OCI-LY3 (cell line): ENCODE data around the gene DNAJC13.

Source experiments
- H2AFZ ChIP-seq: fragments of 200-600, 300-600 bp; shearing (Covaris generic); 2 replicates; pipeline ENCODE4 v1.6.0; 2014; ENCODE audit warnings: antibody characterized with exemption, low read depth, low read length
- H3K27ac ChIP-seq: fragments of 200-600, 300-600 bp; sonication (generic); 2 replicates; pipeline ENCODE4 v1.5.1; 2014; ENCODE audit warnings: mild to moderate bottlenecking, low read length, moderate library complexity, mixed read lengths
- H3K27me3 ChIP-seq: fragments of 200-600, 300-600 bp; sonication (generic); 2 replicates; pipeline ENCODE4 v1.6.1; 2014; ENCODE audit warnings: low read depth, low read length, mixed read lengths
- H3K36me3 ChIP-seq: fragments of 200-600, 300-600 bp; sonication (generic); replicated peaks from 2 replicates; pipeline ENCODE3; 2014; ENCODE audit warnings: low read depth, low read length, mixed read lengths
- H3K4me1 ChIP-seq: fragments of 300-600, 200-600 bp; sonication (generic); 2 replicates; pipeline ENCODE4 v1.6.1; 2014; ENCODE audit warnings: low read length, mixed read lengths
- H3K4me2 ChIP-seq: fragments of 200-600, 300-600 bp; sonication (generic); 2 replicates; pipeline ENCODE4 v1.6.1; 2014; ENCODE audit warnings: low read length, mixed read lengths
- H3K4me3 ChIP-seq: fragments of 300-600, 200-600 bp; sonication (generic); 2 replicates; pipeline ENCODE4 v1.5.1; 2014; ENCODE audit warnings: antibody characterized with exemption, mild to moderate bottlenecking, low read length, moderate library complexity
- H3K79me2 ChIP-seq: fragments of 300-600, 200-600 bp; shearing (Covaris generic); 2 replicates; pipeline ENCODE4 v1.6.1; 2014; ENCODE audit warnings: mild to moderate bottlenecking, low read length, mixed read lengths
- H3K9ac ChIP-seq: fragments of 300-600, 200-600 bp; shearing (Covaris generic); 2 replicates; pipeline ENCODE4 v1.6.0; 2014; ENCODE audit warnings: mild to moderate bottlenecking, low read length, moderate library complexity
- H3K9me3 ChIP-seq: fragments of 200-600, 300-600 bp; shearing (Covaris generic); 2 replicates; pipeline ENCODE4 v1.6.1; 2014; ENCODE audit warnings: low read length, mixed read lengths; ENCODE audit not compliant: insufficient read depth
- H4K20me1 ChIP-seq: fragments of 200-600, 300-600 bp; sonication (generic); 2 replicates; pipeline ENCODE4 v1.6.1; 2016; ENCODE audit warnings: low read length, mixed read lengths; ENCODE audit not compliant: insufficient read depth
- CTCF ChIP-seq: fragments of 200-600, 300-600 bp; sonication (generic); IDR thresholded peaks from 2 replicates; pipeline ENCODE4 v1.5.1; 2014; ENCODE audit warnings: antibody characterized with exemption, low read length, low read depth
- EZH2phosphoT487 ChIP-seq: fragments of 200-600 bp; shearing (Covaris generic); IDR thresholded peaks from 2 replicates; pipeline ENCODE4 v1.6.1; 2018; ENCODE audit warnings: antibody characterized with exemption, mixed run types, low read depth

DNAJC13 gene

DNA sequence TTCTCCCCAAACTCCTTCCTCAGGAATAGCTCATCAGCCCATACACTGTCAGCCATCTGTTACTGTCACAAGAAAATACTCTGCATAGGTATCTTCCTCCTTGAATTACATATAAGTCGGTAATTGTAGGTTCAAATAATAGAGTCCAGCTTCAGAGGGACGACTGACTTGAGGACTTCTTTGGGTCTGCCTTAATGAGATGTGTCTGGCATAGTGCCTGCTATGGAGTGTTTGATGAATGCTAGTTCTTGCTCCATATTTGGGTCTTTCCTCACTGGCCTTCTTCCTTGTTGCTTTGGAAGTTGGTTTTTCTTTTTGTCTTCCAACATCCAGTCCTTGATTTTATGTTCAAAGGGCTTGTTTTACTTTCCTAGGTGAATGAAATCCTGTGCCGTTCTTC, 113.3 kb downstream of the DNAJC13 start:
- H3K4me2 ChIP-seq: no peak overlapping the region
- no peaks in the 10 kb centered on the region for H3K9me3 ChIP-seq
- H3K79me2 ChIP-seq: no peaks in the 10 kb centered on the region
- peaks cover 16% of the 10 kb centered on the region for H3K36me3 ChIP-seq
- no peak overlapping the region for H3K27ac ChIP-seq
- no peak for TF ChIP-seq CTCF
- no peak for TF ChIP-seq EZH2phosphoT487
- no peak overlapping the region for H2AFZ ChIP-seq
- no peaks in the 10 kb centered on the region for H3K27me3 ChIP-seq
- H4K20me1 ChIP-seq: no peaks in the 10 kb centered on the region
- H3K9ac ChIP-seq: no peak overlapping the region
- H3K4me3 ChIP-seq: no peak overlapping the region
- H3K4me1 ChIP-seq: no peaks in the 10 kb centered on the region

DNA sequence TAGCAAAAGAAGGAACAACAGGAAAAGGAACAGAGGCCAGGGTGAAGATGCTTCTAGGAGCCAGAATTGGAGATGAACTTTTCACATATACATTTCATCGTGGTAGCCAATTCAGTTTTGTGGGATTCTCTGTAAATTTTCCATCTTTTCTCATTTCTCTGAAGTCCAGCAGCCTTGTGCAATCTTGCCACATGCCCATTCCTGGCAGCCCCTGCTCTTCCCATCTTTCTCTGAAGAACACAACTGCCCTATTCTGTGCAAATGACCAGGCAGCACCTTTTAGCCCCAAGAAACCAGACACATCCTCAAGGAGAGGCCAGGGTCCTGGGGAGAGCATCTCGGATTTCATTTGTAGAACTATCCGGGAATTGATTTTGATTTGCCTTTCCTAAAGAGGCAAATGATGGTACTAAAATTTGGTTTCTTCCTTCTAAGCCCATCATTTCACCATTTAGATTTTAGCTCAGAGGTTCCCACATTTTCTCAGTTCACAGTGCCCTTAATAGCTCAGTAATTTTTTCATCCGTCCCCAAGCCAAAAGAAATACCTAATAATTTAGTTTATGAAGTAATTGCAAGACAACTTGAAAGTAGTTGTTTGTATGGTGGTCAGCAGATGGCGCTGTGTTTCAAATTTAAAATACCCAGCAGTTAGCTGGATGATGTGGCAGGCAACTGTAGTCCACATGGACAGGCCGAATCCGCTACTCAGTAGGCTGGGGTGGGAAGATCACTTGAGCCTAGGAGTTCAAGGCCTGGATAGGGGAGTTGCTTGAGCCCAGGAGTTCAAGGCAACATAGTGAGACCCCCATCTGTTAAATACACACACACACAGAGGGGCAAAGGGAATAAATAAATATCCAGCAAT, 118.5 kb downstream of the DNAJC13 start:
- Histone ChIP-seq H4K20me1 (no peaks in the 10 kb centered on the region), H3K9ac (no peak overlapping the region), H3K36me3 (peaks cover 4% of the 10 kb centered on the region), H2AFZ (no peak overlapping the region), H3K27me3 (no peaks in the 10 kb centered on the region), H3K4me2 (no peak overlapping the region), H3K4me1 (no peaks in the 10 kb centered on the region), H3K9me3 (no peaks in the 10 kb centered on the region), H3K27ac (no peak overlapping the region), H3K4me3 (no peak overlapping the region), H3K79me2 (no peaks in the 10 kb centered on the region)
- TF ChIP-seq CTCF (peak; percentile 72), EZH2phosphoT487 (no peak)

- H3K9me3 ChIP-seq: no peaks in the 10 kb centered on the region
- no peaks in the 10 kb centered on the region for H3K27me3 ChIP-seq
- no peak overlapping the region for H2AFZ ChIP-seq
- H3K36me3 ChIP-seq: no peaks in the 10 kb centered on the region
- H3K4me3 ChIP-seq: no peak overlapping the region
- no peak for TF ChIP-seq CTCF
- no peak for TF ChIP-seq EZH2phosphoT487
- H3K27ac ChIP-seq: no peak overlapping the region
- no peaks in the 10 kb centered on the region for H3K79me2 ChIP-seq
- H3K9ac ChIP-seq: no peak overlapping the region
- H3K4me1 ChIP-seq: no peaks in the 10 kb centered on the region
- H4K20me1 ChIP-seq: no peaks in the 10 kb centered on the region
- no peak overlapping the region for H3K4me2 ChIP-seq
Measured at GRCh38 chr3:132536442-132537153, 119.3 kb downstream of the DNAJC13 start.

- Histone ChIP-seq H3K9me3 (no peaks in the 10 kb centered on the region), H3K27me3 (no peaks in the 10 kb centered on the region), H3K4me1 (no peaks in the 10 kb centered on the region), H4K20me1 (no peaks in the 10 kb centered on the region), H3K4me2 (no peak overlapping the region), H3K27ac (no peak overlapping the region), H3K79me2 (no peaks in the 10 kb centered on the region), H3K4me3 (no peak overlapping the region), H3K9ac (no peak overlapping the region), H3K36me3 (no peaks in the 10 kb centered on the region), H2AFZ (no peak overlapping the region)
- TF ChIP-seq EZH2phosphoT487 (no peak), CTCF (no peak)
Measured at GRCh38 chr3:132537297-132537696, 120.0 kb downstream of the DNAJC13 start.
